Fibroblast of skin of back (primary cell): Measurements from ENCODE around the gene MINDY3. TPM values are rescaled to one million over a fixed set of nuclear protein-coding genes. Genes with fewer than 3 reads are reported as not detected.
"Not testable (repeated sequence)": the region's sequence is repeated elsewhere in the genome, so short reads cannot be mapped to it uniquely, and the experiment has no call there.

Source experiments
- DNase-seq: peaks from one replicate; pipeline ENCODE4 v3.0.0-alpha.2; 2013
- polyA plus RNA-seq, 2 experiments: library from polyadenylated mRNA; unstranded; fragments of 120-200 nt; gene quantifications; one replicate each; pipeline ENCODE4 v1.2.1, GENCODE V29; 2013; ENCODE audit not compliant: insufficient read length in 2 of 2

MINDY3 gene
- polyA plus RNA-seq (2013, experiment 1 of 2; ENCODE audit: insufficient read length) = 20.4 TPM
- polyA plus RNA-seq (2013, experiment 2 of 2; ENCODE audit: insufficient read length) = 22.8 TPM

GRCh38 chr10:15859906-15860691, at the start of gene MINDY3:
Gene MINDY3, minus strand, starts transcription at chr10:15860507. Its CDS starts 208 bp downstream, at chr10:15860299.
- DNase-seq = peak; percentile 78

DNA sequence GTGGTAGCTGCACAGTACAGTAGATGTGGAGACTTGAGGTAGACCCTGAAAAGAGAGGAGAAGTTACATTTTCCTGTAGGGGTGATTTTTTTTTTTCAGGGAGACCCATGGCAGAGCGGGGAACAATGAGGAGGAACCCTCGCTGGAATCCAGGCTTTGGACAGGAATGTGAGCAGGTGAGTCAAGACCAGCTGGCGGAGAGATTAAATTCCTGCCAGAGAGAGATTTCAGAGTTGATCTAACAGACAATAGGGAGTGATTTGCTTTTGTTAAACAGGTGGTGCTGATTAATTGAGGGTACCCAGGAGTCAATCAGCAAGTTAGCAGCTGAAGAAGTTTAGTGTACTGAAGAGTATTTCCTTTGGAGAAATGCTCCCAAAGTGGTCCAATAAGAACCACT, 41.6 kb upstream of the MINDY3 start:
- no peak for DNase-seq

- DNase-seq = peak; percentile 20
Observed at GRCh38 chr10:15898046-15898445, 37.7 kb upstream of the MINDY3 start.

DNA sequence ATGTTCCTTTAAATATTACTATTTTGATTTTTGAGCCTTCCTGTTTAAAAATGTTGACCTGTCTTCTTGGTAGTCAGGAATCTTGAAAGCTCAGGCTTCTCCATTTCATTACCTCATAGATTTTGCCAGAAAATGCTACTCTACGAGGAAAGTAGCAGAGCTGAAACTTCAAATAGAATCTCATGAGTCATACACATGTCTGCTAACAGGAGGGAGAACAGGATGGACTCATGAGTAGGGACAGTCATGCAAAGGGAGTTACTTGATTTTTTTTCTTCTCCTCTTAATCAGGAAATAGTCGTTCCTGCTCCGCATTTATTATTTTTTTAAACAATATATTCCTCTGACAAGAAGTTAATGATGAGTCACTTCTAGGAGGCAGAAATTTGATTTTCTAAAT, 37.0 kb upstream of the MINDY3 start:
- peak; percentile 60 for DNase-seq

GRCh38 chr10:15896654-15897053, 36.3 kb upstream of the MINDY3 start:
- DNase-seq = no peak

GRCh38 chr10:15884447-15884846, 24.1 kb upstream of the MINDY3 start:
- no peak for DNase-seq

DNA sequence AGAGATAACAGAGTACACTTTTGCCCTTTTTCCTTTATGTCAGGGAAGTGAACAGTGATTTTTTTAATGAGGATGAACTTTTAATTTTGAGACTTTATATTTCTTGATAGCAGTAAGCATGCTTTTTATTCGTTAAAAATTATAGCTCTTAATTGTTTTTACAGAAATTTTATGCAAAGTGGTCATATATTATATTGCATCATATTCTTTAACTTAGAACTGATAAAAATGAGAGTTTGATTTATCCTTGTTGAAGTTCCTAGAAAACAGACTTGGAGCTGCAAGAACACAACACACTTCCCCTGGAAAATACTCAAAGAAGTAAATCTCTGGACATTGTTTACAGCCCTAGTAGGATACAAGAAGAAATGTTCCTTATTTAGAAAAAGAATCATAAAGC, 21.2 kb upstream of the MINDY3 start:
- no peak for DNase-seq

- no peak for DNase-seq
Observed at GRCh38 chr10:15879663-15880062, 19.4 kb upstream of the MINDY3 start.

GRCh38 chr10:15879058-15879457, 18.8 kb upstream of the MINDY3 start:
- DNase-seq = peak; percentile 38

DNA sequence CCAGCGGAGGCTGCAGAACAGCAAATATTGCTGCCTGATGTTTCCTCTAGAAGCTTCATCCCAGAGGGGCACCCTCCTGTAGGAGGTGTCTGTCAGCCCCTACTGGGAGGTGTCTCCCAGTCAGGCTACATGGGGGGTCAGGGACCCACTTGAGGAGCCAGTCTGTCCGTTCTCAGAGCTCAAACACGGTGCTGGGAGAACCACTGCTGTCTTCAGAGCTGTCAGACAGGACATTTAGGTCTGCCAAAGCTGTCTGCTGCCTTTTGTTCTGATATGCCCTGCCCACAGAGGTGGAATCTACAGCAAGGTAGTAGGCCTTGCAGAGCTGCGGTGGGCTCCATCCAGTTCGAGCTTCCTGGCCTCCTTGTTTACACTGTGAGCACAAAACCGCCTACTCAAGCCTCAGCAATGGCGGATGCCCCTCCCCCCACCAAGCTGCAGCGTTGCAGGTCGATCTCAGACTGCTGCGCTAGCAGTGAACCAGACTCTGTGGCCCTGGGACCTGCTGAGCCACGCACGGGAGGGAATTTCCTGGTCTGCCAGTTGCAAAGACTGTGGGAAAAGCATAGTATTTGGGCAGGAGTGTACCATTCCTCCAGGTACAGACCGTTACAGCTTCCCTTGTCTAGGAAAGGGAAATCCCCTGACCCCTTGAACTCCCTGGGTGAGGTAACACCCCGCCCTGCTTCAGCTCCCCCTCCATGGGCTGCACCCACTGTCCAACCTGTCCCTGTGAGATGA, 17.7 kb upstream of the MINDY3 start:
- DNase-seq = no peak

DNA sequence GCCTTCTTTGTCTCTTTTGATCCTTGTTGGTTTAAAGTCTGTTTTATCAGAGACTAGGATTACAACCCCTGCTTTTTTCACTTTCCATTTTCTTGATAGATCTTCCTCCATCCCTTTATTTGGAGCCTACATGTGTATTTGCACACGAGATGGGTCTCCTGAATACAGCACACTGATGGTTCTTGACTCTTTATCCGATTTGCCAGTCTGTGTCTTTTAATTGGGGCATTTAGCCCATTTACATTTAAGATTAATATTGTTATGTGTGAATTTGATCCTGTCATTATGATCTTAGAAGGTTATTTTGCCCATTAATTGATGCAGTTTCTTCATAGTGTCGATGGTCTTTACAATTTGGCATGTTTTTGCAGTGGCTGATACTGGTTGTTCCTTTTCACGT, 16.0 kb upstream of the MINDY3 start:
- not testable (repeated sequence) for DNase-seq

DNA sequence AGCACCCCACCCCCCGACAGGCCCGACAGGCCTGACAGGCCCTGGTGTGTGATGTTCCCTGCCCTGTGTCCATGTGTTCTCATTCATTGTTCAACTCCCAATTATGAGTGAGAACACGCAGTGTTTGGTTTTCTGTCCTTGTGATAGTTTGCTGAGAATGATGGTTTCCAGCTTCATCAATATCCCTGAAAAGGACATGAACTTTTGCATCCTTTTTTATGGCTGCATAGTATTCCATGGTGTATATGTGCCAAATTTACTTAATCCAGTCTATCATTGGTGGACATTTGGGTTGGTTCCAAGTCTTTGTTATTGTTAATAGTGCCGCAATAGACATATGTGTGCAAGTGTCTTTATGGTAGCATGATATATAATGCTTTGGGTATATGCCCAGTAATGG, 12.3 kb upstream of the MINDY3 start:
- DNase-seq = not testable (repeated sequence)

DNA sequence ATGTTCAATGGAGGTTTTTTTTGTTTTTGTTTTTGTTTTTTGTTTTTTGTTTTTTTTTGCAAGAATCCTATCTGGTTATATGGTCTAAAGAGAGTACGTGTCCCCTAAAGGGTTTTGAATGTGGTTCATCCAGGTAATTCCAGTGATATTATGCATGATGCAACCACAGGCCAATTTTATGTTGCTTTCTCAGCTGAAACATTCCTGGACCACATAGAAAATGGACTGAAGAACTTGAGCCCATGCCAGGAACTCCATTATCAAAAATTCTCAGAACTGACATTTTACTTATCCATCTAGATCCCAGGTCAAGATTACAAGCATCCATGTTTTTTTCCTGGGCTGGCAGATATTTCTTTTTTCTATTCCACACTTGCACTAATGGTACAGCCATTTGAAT, 11.5 kb upstream of the MINDY3 start:
- no peak for DNase-seq

DNA sequence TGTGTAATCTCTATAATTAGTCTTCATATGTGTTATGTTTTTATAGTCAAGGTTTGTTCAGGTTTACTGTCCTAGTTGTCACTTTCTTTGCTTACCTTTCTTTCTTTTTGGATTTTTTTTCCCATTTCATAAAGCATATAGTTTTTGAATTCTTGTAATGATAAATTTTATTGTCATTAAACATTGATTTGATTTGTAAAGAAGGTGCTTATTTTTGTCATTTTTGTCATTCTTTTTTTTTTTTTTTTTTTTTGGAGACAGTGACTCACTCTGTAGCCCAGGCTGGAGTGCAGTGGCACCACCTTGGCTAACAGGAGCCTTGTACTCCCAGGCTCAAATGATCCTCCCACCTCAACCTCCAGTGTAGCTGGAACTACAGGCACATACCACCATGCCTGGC, 9.6 kb upstream of the MINDY3 start:
- DNase-seq = no peak

- no peak for DNase-seq
Observed at GRCh38 chr10:15868006-15868405, 7.7 kb upstream of the MINDY3 start.

DNA sequence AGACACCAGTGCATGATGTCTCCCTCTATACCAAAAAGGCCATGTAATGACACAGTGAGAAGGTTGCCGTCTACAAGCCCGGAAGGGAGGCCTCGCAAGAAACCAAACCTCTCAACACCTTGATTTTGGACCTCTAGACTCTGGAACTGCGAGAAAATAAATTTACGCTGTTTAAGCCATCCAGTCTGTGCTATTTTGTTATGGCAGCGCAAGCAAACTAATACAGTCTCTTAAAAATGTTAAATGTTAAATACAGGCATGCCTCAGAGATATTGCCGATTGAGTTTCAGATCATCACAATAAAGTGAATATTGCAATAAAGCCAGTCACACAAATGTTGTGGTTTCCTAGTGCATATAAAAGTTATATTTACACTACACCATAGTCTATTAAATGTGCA, 5.0 kb upstream of the MINDY3 start:
- DNase-seq = no peak

DNA sequence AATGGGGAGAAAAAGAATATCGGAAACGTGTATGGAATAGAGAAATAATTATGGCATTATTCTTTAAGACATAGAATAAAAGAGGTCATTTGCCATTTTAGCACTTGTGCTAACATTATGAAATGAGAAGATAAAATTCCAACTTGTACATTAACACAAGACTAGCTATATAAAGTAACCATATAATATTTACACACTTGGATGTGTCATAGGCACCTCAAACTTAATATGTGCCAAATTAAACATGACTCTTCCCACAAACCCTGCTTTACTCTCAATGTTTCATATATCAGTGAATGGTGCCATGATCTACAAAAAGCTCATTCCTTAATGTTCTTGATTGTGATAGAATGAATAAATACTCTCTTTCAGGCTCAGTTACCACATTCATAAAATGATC, 4.1 kb upstream of the MINDY3 start:
- DNase-seq = no peak

DNA sequence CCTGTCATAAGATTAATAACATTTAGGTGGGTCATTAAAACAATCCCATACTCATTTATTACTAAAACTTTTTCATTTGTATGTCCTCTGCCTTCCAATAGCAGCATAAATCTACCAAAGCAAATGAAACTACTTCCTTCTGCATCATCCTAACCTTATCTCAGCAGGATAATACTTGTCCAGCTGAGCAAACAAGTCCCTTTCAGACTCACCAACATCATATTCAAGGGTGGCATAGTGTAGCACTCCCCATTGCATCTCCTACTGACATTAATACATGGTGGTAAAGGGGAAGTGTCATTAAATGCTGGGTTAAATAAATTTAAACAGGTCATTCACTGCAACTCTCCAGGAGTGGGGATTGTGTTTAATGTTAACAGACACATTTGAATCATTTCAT, 3.4 kb upstream of the MINDY3 start:
- DNase-seq = no peak

GRCh38 chr10:15863323-15863722, 3.0 kb upstream of the MINDY3 start:
- DNase-seq = no peak

- no peak for DNase-seq
Observed at GRCh38 chr10:15860692-15861201, 440 bp upstream of the MINDY3 start.

DNA sequence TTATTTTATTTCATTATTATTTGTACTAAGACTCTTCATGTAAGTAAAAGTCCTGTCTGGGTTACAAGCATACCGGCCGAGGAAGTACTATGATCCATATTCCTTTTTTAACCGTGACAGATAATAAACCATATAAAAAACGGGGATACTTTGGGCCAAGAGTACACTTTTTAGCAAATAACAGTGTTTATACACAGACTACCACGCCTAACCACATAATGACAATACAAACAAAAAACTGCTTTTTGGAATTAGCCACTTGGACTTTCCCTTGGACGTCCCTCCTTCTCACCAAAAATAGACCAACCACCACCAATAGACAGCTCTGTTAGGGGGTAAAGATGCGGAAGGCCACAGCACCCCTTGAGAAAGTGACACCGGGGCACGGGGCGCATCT, 800 bp downstream of the MINDY3 start:
- DNase-seq = no peak

DNA sequence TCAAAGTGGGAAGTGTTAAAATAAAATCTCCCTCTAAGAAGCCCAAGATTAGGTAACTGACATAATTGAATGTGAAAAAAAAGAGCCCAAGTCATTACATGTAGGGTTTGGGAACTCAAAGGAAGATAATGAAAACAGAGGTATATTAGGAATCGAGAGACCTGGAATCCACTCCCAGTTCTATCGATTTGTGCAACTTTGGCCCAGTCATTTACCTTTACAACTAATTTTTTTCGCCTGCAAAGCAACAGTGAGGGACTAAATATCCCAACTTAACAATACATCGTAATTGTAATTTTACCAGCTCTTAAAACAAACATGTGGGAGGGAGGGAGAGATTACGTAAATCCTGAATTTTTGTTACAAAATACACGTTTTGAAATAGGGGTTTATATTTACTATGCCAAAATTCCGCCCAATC, 1.4 kb downstream of the MINDY3 start:
- DNase-seq = no peak

- DNase-seq = no peak
Observed at GRCh38 chr10:15857107-15857575, 3.2 kb downstream of the MINDY3 start.
